Measurements from ENCODE around the gene CD200.

DNA sequence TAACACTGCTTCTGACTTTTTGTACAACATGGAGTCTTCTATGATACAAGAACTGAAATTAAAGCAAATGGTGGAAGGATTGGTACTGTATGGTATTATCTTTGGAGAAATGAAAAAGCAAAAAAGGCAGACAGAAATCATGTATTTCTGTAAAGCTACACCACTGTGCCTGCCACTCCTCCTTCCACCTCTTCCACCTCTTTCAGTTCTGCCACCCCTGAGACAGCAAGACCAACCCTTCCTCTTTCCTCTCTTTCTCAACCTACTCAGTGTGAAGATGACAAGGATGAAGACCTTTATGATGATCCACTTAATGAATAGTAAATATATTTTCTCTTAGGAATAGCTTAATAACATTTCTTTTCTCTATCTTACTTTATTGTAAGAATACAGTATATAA, 57.0 kb downstream of the CD200 start:
- TF ChIP-seq, protein P1, sequence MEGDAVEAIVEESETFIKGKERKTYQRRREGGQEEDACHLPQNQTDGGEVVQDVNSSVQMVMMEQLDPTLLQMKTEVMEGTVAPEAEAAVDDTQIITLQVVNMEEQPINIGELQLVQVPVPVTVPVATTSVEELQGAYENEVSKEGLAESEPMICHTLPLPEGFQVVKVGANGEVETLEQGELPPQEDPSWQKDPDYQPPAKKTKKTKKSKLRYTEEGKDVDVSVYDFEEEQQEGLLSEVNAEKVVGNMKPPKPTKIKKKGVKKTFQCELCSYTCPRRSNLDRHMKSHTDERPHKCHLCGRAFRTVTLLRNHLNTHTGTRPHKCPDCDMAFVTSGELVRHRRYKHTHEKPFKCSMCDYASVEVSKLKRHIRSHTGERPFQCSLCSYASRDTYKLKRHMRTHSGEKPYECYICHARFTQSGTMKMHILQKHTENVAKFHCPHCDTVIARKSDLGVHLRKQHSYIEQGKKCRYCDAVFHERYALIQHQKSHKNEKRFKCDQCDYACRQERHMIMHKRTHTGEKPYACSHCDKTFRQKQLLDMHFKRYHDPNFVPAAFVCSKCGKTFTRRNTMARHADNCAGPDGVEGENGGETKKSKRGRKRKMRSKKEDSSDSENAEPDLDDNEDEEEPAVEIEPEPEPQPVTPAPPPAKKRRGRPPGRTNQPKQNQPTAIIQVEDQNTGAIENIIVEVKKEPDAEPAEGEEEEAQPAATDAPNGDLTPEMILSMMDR (IDR thresholded peaks at IDR 0.05), result no peak
- no peak for TF ChIP-seq POLR2A (IDR thresholded peaks at IDR 0.05)

All from right lobe of liver (tissue), 4 donors.